Sigmoid colon (tissue), 7 donors: ENCODE data around the gene SYS1. TPM values are rescaled to one million over a fixed set of nuclear protein-coding genes. Genes with fewer than 3 reads are reported as not detected.

Experiments used
- DNase-seq: peaks from one replicate; pipeline ENCODE4 v3.0.0-alpha.2; 2019
- H3K27ac ChIP-seq, 4 donors: fragments of 200-600 bp; sonication (generic); one replicate each; pipeline ENCODE4 v1.5.1; 2016 to 2019; ENCODE audit warnings: mild to moderate bottlenecking in 1 of 4
- H3K27me3 ChIP-seq, 3 donors: fragments of 200-600 bp; sonication (generic); one replicate each; pipeline ENCODE4 v1.5.1; 2019; ENCODE audit warnings: mild to moderate bottlenecking in 1 of 3
- H3K36me3 ChIP-seq, 4 donors: fragments of 200-600 bp; sonication (generic); one replicate each; pipeline ENCODE4 v1.5.1; 2016 to 2019
- H3K4me1 ChIP-seq, 4 donors: fragments of 200-600 bp; sonication (generic); one replicate each; pipeline ENCODE4 v1.5.1; 2017 to 2019
- H3K4me3 ChIP-seq, 4 donors: fragments of 200-600 bp; sonication (generic); one replicate each; pipeline ENCODE4 v1.5.1; 2017 to 2019; ENCODE audit warnings: mild to moderate bottlenecking in 2 of 4, moderate library complexity in 1 of 4
- H3K9me3 ChIP-seq, 4 donors: fragments of 200-600 bp in 3 of 4; sonication (generic) in 3 of 4; one replicate each; pipeline versions ENCODE4 v1.5.1 to v1.6.1; 2013 to 2019
- EP300 ChIP-seq, 4 donors: sonication (generic); formaldehyde crosslinking; IDR thresholded peaks; one replicate each; pipeline ENCODE4 v1.6.1; 2017; ENCODE audit warnings: antibody characterized with exemption in 4 of 4
- POLR2A ChIP-seq, 2 donors: fragments of 450-650 bp; IDR thresholded peaks; one replicate each; pipeline ENCODE4 v1.6.1; 2016; ENCODE audit warnings: antibody characterized with exemption in 2 of 2, mild to moderate bottlenecking in 2 of 2, moderate library complexity in 2 of 2
- POLR2AphosphoS5 ChIP-seq, 4 donors: sonication (generic); formaldehyde crosslinking; IDR thresholded peaks; one replicate each; pipeline ENCODE4 v1.6.1; 2017; ENCODE audit warnings: antibody characterized with exemption in 4 of 4
- WGBS, 2 donors: extraction: QIAGEN DNeasy Blood & Tissue Kit; methylation state at CpG; one replicate each; pipeline ENCODE4 v1.1.7; 2013; 5-methylcytosine and 5-hydroxymethylcytosine counted together
- intact Hi-C: fragments of 100-400 bp; cut with DNase I; formaldehyde crosslinking; loops from one replicate; pipeline ENCODE4 v1.15.1; 2023
- polyA plus RNA-seq, 3 donors: library from polyadenylated mRNA; stranded (reverse); fragments of 200-250 nt; gene quantifications; one replicate each; pipeline ENCODE4 v1.2.3, GENCODE V29; 2013
- total RNA-seq, 4 donors: library from RNA; depleted of rRNA; stranded (reverse); fragments of >200 nt; gene quantifications; one replicate each; pipeline ENCODE4 v1.1.0, GENCODE V29; 2016
- TF ChIP-seq, protein P1 (sequence below), 4 experiments: fragments of 450-650 bp in 3 of 4; fragments of 200-600 bp in 1 of 4; IDR thresholded peaks; one replicate each; pipeline ENCODE4 v1.5.1; 2016 to 2019; ENCODE audit warnings: antibody characterized with exemption in 4 of 4, mild to moderate bottlenecking in 3 of 4, moderate library complexity in 2 of 4
- donor health status: healthy with polysubstance abuse.
- donor health status: Bipolar disorder and iron deficiency.
- donor health status: healthy.

SYS1 gene
- total and polyA plus RNA-seq, 7 donors = 14.4 to 58.7 (median 44.2) TPM

DNA sequence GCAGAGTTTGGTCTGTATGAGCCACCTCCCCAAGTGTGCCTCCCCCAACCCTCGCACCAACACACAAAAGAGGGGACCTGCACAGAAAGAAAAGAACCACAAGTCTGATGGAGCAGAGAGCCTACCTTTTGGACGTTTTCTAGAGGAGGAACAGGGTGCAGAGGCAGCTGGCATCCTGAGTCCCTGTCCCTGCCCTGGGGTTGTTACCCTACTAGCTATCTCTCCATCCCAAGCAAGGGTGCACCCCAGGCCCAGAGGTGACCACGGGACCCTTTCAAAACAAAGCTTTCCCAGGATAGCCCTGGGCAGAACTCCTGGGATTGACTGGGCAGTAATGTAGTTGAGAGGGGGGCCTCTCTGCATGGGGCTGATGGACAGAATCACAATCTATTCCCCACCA lies 45.1 kb upstream of the SYS1 start:
- Histone ChIP-seq H3K36me3 (no peaks in the 10 kb centered on the region), H3K9me3 (no peaks in the 10 kb centered on the region), H3K27me3 (peaks cover 3 to 39% (median 18%) of the 10 kb centered on the region in 3 donors), H3K4me1 (peaks cover 0 to 8% (median 2%) of the 10 kb centered on the region in 4 donors), H3K4me3 (no peak overlapping the region), H3K27ac (no peak overlapping the region)
- DNase-seq = no peak
- TF ChIP-seq EP300 (IDR thresholded peaks at IDR 0.05) = no peak
- TF ChIP-seq, protein P1, sequence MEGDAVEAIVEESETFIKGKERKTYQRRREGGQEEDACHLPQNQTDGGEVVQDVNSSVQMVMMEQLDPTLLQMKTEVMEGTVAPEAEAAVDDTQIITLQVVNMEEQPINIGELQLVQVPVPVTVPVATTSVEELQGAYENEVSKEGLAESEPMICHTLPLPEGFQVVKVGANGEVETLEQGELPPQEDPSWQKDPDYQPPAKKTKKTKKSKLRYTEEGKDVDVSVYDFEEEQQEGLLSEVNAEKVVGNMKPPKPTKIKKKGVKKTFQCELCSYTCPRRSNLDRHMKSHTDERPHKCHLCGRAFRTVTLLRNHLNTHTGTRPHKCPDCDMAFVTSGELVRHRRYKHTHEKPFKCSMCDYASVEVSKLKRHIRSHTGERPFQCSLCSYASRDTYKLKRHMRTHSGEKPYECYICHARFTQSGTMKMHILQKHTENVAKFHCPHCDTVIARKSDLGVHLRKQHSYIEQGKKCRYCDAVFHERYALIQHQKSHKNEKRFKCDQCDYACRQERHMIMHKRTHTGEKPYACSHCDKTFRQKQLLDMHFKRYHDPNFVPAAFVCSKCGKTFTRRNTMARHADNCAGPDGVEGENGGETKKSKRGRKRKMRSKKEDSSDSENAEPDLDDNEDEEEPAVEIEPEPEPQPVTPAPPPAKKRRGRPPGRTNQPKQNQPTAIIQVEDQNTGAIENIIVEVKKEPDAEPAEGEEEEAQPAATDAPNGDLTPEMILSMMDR (IDR thresholded peaks at IDR 0.05) = no peak
- TF ChIP-seq POLR2AphosphoS5 (IDR thresholded peaks at IDR 0.05) = no peak
- TF ChIP-seq POLR2A (IDR thresholded peaks at IDR 0.05) = no peak
- intact Hi-C loops = loop anchor here (2.0 kb wide), 1 partner anchor 453 kb away; no protein-coding TSS in a partner anchor
- WGBS, 2 donors = 75 to 88% methylated on average over 3 of the region's 3 CpGs

DNA sequence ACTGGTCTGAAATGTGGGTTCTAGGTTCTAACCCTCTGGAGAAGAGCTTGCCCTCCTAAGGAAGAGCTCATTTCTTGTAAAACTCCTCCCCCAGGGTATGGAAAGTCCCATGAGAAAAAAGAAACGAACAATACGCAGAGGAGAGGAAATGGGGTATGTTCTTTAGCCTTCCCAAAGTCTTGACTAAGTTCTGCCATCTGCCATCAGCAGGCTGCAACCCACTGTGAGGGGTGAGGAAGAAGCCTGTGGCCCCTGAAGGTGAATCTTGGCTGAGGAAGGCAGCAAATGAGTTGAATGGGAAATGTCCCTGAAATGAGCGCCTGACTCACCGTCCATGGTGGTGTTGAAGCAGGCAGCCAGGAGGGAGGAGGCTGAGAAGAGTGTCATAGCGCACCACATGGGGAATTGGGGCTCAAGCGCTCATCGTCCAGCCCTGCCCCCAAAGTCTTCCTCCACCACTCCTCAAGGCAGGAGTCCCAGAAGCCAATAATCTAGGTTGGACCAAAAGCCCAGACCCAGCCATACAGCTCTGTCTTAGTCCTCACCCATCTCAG lies 44.5 kb upstream of the SYS1 start:
- H3K4me1 ChIP-seq = peaks cover 0 to 8% (median 2%) of the 10 kb centered on the region in 4 donors
- WGBS, 2 donors = 76 to 78% methylated on average over 7 of the region's 7 CpGs
- peaks cover 3 to 38% (median 18%) of the 10 kb centered on the region in 3 donors for H3K27me3 ChIP-seq
- no peak for DNase-seq
- TF ChIP-seq, protein P1 (IDR thresholded peaks at IDR 0.05) = no peak
- no peak for TF ChIP-seq POLR2A (IDR thresholded peaks at IDR 0.05)
- no peak for TF ChIP-seq EP300 (IDR thresholded peaks at IDR 0.05)
- no peak for TF ChIP-seq POLR2AphosphoS5 (IDR thresholded peaks at IDR 0.05)
- H3K4me3 ChIP-seq = no peak overlapping the region
- no peaks in the 10 kb centered on the region for H3K36me3 ChIP-seq
- H3K9me3 ChIP-seq = no peaks in the 10 kb centered on the region
- intact Hi-C loops = loop anchor here (2.0 kb wide), 1 partner anchor 452 kb away; no protein-coding TSS in a partner anchor
- no peak overlapping the region for H3K27ac ChIP-seq

DNA sequence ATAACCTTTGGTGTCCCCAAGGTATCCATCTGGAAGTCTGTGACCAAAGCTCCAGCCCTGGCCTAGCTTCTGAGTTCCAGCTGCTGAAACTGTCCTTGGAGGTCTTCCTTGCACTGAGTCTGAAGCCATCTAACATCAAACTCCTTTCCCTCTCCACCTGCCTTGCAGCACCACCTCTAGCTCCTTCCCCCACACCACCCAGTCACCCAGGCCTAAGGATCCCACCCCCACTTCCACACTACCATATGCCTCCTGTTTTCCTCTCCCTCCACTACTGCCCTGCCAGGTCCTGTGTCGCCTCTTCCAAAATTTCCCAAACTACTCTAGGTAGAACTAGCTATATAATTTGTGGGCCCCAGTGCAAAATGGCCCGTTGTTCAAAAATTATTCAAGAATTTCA lies 44.0 kb upstream of the SYS1 start:
- H3K36me3 ChIP-seq = no peaks in the 10 kb centered on the region
- TF ChIP-seq, protein P1 (IDR thresholded peaks at IDR 0.05) = no peak
- TF ChIP-seq EP300 (IDR thresholded peaks at IDR 0.05) (no peak), POLR2AphosphoS5 (IDR thresholded peaks at IDR 0.05) (no peak), POLR2A (IDR thresholded peaks at IDR 0.05) (no peak)
- H3K27me3 ChIP-seq = peaks cover 3 to 34% (median 13%) of the 10 kb centered on the region in 3 donors
- H3K27ac ChIP-seq = no peak overlapping the region
- intact Hi-C loops = loop anchor here (1.0 to 2.0 kb wide), 2 partner anchors 118 to 452 kb away; no protein-coding TSS in a partner anchor
- 81 to 86% methylated on average over 2 of the region's 2 CpGs for WGBS, 2 donors
- DNase-seq = no peak
- H3K4me3 ChIP-seq = no peak overlapping the region
- peaks cover 0 to 8% (median 2%) of the 10 kb centered on the region in 4 donors for H3K4me1 ChIP-seq
- H3K9me3 ChIP-seq = no peaks in the 10 kb centered on the region

DNA sequence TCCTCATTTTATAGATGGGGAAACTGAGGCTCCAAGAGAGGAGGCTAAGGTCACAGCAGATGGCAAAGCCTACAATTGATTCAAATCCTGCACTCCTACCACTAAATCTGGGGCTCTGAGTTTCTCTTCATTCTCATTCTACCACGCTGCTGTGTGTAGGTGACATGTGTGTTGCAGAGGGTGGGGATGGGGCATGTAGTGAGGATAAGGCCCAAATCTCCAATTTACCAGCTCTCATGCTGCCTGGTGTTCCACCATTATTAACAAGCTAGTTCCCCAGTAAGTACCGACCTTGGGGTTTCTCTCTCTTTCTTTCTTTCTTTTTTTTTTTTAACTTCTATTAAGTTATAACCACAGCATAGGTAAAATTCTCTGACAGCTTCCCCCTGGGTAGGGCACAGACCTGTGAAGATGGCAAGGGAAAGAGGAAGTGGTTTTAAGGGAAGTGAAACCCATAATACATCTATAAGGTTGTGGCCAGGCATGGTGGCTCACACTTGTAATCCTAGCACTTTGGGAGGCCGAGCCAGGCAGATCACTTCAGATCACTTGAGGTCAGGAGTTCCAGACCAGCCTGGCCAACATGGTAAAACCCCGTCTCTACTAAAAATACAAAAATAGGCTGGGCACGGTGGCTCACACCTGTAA lies 41.9 kb upstream of the SYS1 start:
- H3K9me3 ChIP-seq = no peaks in the 10 kb centered on the region

DNA sequence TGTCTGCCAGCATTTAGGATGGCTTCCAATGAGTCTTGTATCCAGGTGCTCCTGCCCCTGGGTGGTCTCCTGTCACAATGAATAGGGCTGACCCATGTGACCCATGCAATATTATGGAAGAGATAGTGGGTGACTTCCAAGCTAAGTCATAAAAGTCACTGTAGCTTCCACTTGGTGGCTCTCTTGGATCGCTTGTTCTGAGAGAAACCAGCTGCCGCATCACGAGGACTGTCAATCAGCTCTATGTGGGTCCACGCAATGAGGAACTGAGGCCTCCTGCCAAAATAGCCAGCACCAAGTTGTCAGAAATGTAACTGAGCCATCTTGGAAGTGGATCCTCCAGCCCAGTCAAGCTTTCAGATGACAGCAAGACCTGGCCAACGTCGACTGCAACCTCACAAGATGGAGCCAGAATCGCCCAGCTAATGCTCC lies 40.0 kb upstream of the SYS1 start:
- DNase-seq = peak; percentile 79
- H3K4me1 ChIP-seq = no peaks in the 10 kb centered on the region
- no peaks in the 10 kb centered on the region for H3K27me3 ChIP-seq
- H3K9me3 ChIP-seq = no peaks in the 10 kb centered on the region
- no peak overlapping the region for H3K4me3 ChIP-seq
- H3K27ac ChIP-seq = peak overlapping the region in 2 of 4 donors; percentile 49 to 59
- peaks cover 11 to 36% (median 20%) of the 10 kb centered on the region in 4 donors for H3K36me3 ChIP-seq
- TF ChIP-seq POLR2A (IDR thresholded peaks at IDR 0.05) = no peak
- peak in 2 of 4 donors; percentile 37 to 44 for TF ChIP-seq POLR2AphosphoS5 (IDR thresholded peaks at IDR 0.05)
- no peak for TF ChIP-seq EP300 (IDR thresholded peaks at IDR 0.05)
- TF ChIP-seq, protein P1 (IDR thresholded peaks at IDR 0.05) = no peak
- 16 to 57% methylated on average over 7 of the region's 7 CpGs for WGBS, 2 donors
- intact Hi-C loops = loop anchor here (5.0 kb wide), 1 partner anchor 39 kb away; the partner anchor contains the start of gene SYS1

More for the DNA sequence above, 41.9 kb upstream of the SYS1 start:
- WGBS, 2 donors = 56 to 60% methylated on average over 5 of the region's 5 CpGs
- intact Hi-C loops = loop anchor here (5.0 kb wide), 1 partner anchor 41 kb away; the partner anchor contains the start of gene SYS1
- peaks cover 3 to 15% (median 9%) of the 10 kb centered on the region in 3 donors for H3K27me3 ChIP-seq
- H3K4me3 ChIP-seq = no peak overlapping the region
- no peak overlapping the region for H3K27ac ChIP-seq
- H3K36me3 ChIP-seq = peaks cover 5 to 18% (median 11%) of the 10 kb centered on the region in 4 donors
- TF ChIP-seq POLR2A (IDR thresholded peaks at IDR 0.05) = no peak
- H3K4me1 ChIP-seq = peaks cover 0 to 6% (median 2%) of the 10 kb centered on the region in 4 donors
- no peak for DNase-seq
